Astrocyte (in vitro differentiated cells and primary cell): ENCODE data around the gene UBE2M. TPM values are rescaled to one million over a fixed set of nuclear protein-coding genes. Genes with fewer than 3 reads are reported as not detected.

Source experiments
- DNase-seq: peaks from one replicate; pipeline ENCODE4 v3.0.0-alpha.2; 2010; ENCODE audit warnings: low read depth
- FAIRE-seq: peaks from 2 replicates; lab custom pipeline; 2011; peaks lifted over from hg19 to GRCh38; lab: Jason Lieb, UNC
- H2AFZ ChIP-seq: 2 replicates; pipeline ENCODE4 v1.6.0; 2012; ENCODE audit warnings: low read depth, low read length, inconsistent platforms
- H3K27ac ChIP-seq: 2 replicates; pipeline ENCODE4 v1.5.1; 2011; ENCODE audit warnings: low read depth, low read length, inconsistent platforms
- H3K27me3 ChIP-seq: 2 replicates; pipeline ENCODE4 v1.6.0; 2011; ENCODE audit warnings: low read length, inconsistent platforms; ENCODE audit not compliant: insufficient read depth
- H3K36me3 ChIP-seq: 2 replicates; pipeline ENCODE4 v1.5.1; 2011; ENCODE audit warnings: low read length, inconsistent platforms; ENCODE audit not compliant: insufficient read depth
- H3K4me1 ChIP-seq: 2 replicates; pipeline ENCODE4 v1.5.1; 2011; ENCODE audit warnings: low read length, inconsistent platforms; ENCODE audit not compliant: insufficient read depth
- H3K4me2 ChIP-seq: 2 replicates; pipeline ENCODE4 v1.6.0; 2012; ENCODE audit warnings: low read length, inconsistent platforms
- H3K4me3 ChIP-seq: 2 replicates; pipeline ENCODE4 v1.5.1; 2011; ENCODE audit warnings: low read depth, mild to moderate bottlenecking, low read length, inconsistent platforms; ENCODE audit not compliant: insufficient read depth
- H3K79me2 ChIP-seq: 2 replicates; pipeline ENCODE4 v1.6.0; 2012; ENCODE audit warnings: mild to moderate bottlenecking, low read length, inconsistent platforms; ENCODE audit not compliant: insufficient read depth
- H3K9ac ChIP-seq: 2 replicates; pipeline ENCODE4 v1.6.0; 2012; ENCODE audit warnings: mild to moderate bottlenecking, low read length, inconsistent platforms
- H3K9me3 ChIP-seq: 2 replicates; pipeline ENCODE4 v1.5.1; 2012; ENCODE audit warnings: low read depth, mild to moderate bottlenecking, low read length, inconsistent platforms; ENCODE audit not compliant: insufficient read depth
- H4K20me1 ChIP-seq: 2 replicates; pipeline ENCODE4 v1.6.0; 2012; ENCODE audit warnings: low read length, inconsistent platforms; ENCODE audit not compliant: insufficient read depth
- H3K27ac Mint-ChIP-seq: one replicate; pipeline ENCODE4 v1.8.0; 2021; ENCODE audit warnings: mild to moderate bottlenecking, mixed read lengths; ENCODE audit not compliant: unreplicated experiment
- H3K27me3 Mint-ChIP-seq: one replicate; pipeline ENCODE4 v1.8.0; 2021; ENCODE audit warnings: low read depth, mixed read lengths; ENCODE audit not compliant: unreplicated experiment
- H3K36me3 Mint-ChIP-seq: one replicate; pipeline ENCODE4 v1.8.0; 2021; ENCODE audit warnings: low read depth, mixed read lengths; ENCODE audit not compliant: unreplicated experiment
- H3K4me1 Mint-ChIP-seq: one replicate; pipeline ENCODE4 v1.8.0; 2021; ENCODE audit warnings: low read depth, mixed read lengths; ENCODE audit not compliant: unreplicated experiment
- H3K4me3 Mint-ChIP-seq: one replicate; pipeline ENCODE4 v1.8.0; 2021; ENCODE audit warnings: mild to moderate bottlenecking, moderate library complexity, mixed read lengths; ENCODE audit not compliant: unreplicated experiment
- H3K9me3 Mint-ChIP-seq: one replicate; pipeline ENCODE4 v1.8.0; 2021; ENCODE audit warnings: mild to moderate bottlenecking, mixed read lengths; ENCODE audit not compliant: unreplicated experiment
- EZH2 ChIP-seq: IDR thresholded peaks from 2 replicates; pipeline ENCODE4 v1.6.1; 2012; ENCODE audit warnings: mild to moderate bottlenecking, low read length, inconsistent platforms; ENCODE audit not compliant: insufficient read depth
- total RNA-seq: library from RNA; stranded (reverse); gene quantifications from 2 replicates; pipeline ENCODE4 v1.2.1, GENCODE V29; 2021
- TF ChIP-seq, protein P1 (sequence below): IDR thresholded peaks from 2 replicates; pipeline ENCODE4 v1.5.1; 2011; ENCODE audit warnings: low read depth, mild to moderate bottlenecking, inconsistent platforms, low read length, moderate library complexity; ENCODE audit not compliant: insufficient read depth

UBE2M gene
- total RNA-seq, 1 donor from 2014 or later: 113 TPM

DNA sequence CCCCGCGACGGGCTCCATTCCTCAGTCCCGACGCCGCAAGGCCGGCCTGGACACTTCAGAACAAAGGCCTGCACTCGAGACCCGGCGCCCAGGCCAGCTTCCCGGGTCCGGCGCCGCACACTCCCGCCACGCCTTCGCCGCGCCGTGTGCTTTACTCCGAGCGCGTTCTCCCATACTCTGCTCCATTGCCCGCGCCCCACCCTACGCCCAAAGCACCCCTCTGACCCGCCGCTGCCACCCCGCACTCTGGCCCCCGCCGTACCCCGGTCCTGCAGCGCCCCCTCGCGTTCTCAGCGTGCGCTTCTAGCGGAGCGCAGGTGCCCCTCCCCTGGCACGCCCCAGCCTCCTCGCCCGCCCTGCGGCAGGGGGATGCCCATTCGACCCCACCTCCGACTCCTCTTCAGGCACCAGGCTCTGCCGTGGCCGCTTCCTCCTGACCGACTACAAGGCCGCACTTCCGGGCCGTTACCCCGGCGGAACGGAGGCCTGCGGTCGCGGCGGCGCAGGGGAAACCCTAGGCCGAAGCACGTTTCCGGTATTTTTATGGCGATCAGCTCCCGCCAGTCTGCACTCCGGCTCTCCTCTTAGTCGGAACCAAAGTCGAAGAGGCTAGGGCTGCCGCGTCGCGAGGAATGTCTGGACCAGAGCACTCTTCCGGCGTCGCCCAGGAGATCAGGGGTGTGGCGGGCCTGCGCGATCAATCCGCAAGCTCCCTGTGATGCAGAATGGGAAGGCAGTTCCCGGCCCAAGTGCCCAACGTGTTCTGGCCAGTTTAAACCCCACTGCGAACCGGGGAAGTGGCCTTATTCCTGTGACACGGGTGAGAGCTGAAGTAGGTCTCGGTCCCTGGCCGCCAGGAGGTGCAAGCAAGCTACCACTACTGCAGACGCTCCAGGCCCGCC is 38.8 kb downstream of the UBE2M start, which contains the start of gene ZBTB45:
TSS of gene ZBTB45 (minus strand) at position 456 of the 902 bp plus-strand sequence. CDS start 2,137 bp downstream, outside the sequence.
- peak within 1 kb of the TSS; percentile 88 for H2AFZ ChIP-seq
- peak within 1 kb of the TSS; percentile 82 for H3K4me3 ChIP-seq
- H3K9ac ChIP-seq: peak within 1 kb of the TSS; percentile 93
- H3K79me2 ChIP-seq: peaks cover 44% of the 10 kb centered on the region
- Mint-ChIP-seq H3K9me3 (no peaks in the 10 kb centered on the region), H3K27ac (peak within 1 kb of the TSS; percentile 94), H3K36me3 (peaks cover 12% of the 10 kb centered on the region), H3K4me3 (peak within 1 kb of the TSS; percentile 100), H3K4me1 (peaks cover 24% of the 10 kb centered on the region), H3K27me3 (no peaks in the 10 kb centered on the region)
- H3K4me1 ChIP-seq: peaks cover 10% of the 10 kb centered on the region
- H3K36me3 ChIP-seq: peaks cover 2% of the 10 kb centered on the region
- FAIRE-seq (no peak), DNase-seq (peak; percentile 94)
- TF ChIP-seq, protein P1, sequence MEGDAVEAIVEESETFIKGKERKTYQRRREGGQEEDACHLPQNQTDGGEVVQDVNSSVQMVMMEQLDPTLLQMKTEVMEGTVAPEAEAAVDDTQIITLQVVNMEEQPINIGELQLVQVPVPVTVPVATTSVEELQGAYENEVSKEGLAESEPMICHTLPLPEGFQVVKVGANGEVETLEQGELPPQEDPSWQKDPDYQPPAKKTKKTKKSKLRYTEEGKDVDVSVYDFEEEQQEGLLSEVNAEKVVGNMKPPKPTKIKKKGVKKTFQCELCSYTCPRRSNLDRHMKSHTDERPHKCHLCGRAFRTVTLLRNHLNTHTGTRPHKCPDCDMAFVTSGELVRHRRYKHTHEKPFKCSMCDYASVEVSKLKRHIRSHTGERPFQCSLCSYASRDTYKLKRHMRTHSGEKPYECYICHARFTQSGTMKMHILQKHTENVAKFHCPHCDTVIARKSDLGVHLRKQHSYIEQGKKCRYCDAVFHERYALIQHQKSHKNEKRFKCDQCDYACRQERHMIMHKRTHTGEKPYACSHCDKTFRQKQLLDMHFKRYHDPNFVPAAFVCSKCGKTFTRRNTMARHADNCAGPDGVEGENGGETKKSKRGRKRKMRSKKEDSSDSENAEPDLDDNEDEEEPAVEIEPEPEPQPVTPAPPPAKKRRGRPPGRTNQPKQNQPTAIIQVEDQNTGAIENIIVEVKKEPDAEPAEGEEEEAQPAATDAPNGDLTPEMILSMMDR: peak; percentile 17
- no peak for TF ChIP-seq EZH2
- H3K27ac ChIP-seq: peak within 1 kb of the TSS; percentile 86
- H4K20me1 ChIP-seq: peaks cover 20% of the 10 kb centered on the region
- no peaks in the 10 kb centered on the region for H3K27me3 ChIP-seq
- H3K4me2 ChIP-seq: peak within 1 kb of the TSS; percentile 96
- H3K9me3 ChIP-seq: no peaks in the 10 kb centered on the region

DNA sequence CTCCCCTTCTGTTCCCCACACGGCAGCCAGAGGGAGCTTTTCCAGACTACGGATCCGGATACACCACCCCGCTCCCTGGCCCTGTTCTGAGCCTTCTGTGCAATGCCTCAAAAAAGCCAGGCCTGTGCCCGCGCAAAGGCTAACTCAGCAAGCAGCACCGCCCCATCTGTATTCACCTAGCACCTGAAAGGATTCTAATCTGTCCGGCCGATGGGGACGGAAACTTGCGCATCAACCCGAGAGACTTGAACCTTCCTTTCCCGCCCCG is 39.4 kb downstream of the UBE2M start:
- H3K9ac ChIP-seq: peak overlapping the region; percentile 93
- Mint-ChIP-seq H3K27ac (peak overlapping the region; percentile 94), H3K36me3 (peaks cover 12% of the 10 kb centered on the region), H3K27me3 (no peaks in the 10 kb centered on the region), H3K4me1 (peaks cover 24% of the 10 kb centered on the region), H3K9me3 (no peaks in the 10 kb centered on the region), H3K4me3 (peak overlapping the region; percentile 100)
- TF ChIP-seq, protein P1: peak; percentile 39
- no peak for TF ChIP-seq EZH2
- no peaks in the 10 kb centered on the region for H3K9me3 ChIP-seq
- peaks cover 13% of the 10 kb centered on the region for H3K4me1 ChIP-seq
- peak overlapping the region; percentile 96 for H3K4me2 ChIP-seq
- H4K20me1 ChIP-seq: peaks cover 20% of the 10 kb centered on the region
- peak overlapping the region; percentile 82 for H3K4me3 ChIP-seq
- peaks cover 2% of the 10 kb centered on the region for H3K36me3 ChIP-seq
- peak overlapping the region; percentile 88 for H2AFZ ChIP-seq
- no peak for FAIRE-seq
- H3K27ac ChIP-seq: peak overlapping the region; percentile 86
- no peaks in the 10 kb centered on the region for H3K27me3 ChIP-seq
- DNase-seq: peak; percentile 60
- peaks cover 47% of the 10 kb centered on the region for H3K79me2 ChIP-seq
